GM10248 (cell line): Measurements from ENCODE around the gene HDAC4.

Experiments used
- CTCF ChIA-PET: fragments of 300-600 bp; sonication (Branson Sonifier 250); formaldehyde crosslinking; extraction: SDS; loops from one replicate; lab custom pipeline; 2021; ENCODE audit warnings: antibody characterized with exemption; lab: Yijun Ruan, JAX
- POLR2A ChIA-PET: fragments of 350-650 bp; sonication (Branson Sonifier 250); formaldehyde crosslinking; extraction: SDS; loops from one replicate; lab custom pipeline; 2020; ENCODE audit warnings: antibody characterized with exemption; lab: Yijun Ruan, JAX
- DNase-seq: peaks from one replicate; pipeline ENCODE4 v3.0.0; 2012; ENCODE audit errors: extremely low spot score
- CTCF ChIP-seq: IDR thresholded peaks from 2 replicates; pipeline ENCODE4 v1.5.1; 2012; ENCODE audit warnings: mild to moderate bottlenecking, low read depth; ENCODE audit errors: extremely low read depth, missing control alignments, control extremely low read depth

Gene HDAC4

GRCh38 chr2:239193925-239194677, 206.7 kb downstream of the HDAC4 start:
- DNase-seq: no peak
- ChIA-PET POLR2A (no interaction called here), CTCF (interaction anchor here (1.5 kb wide), 1 partner anchor 12 kb away, joined by 7 read pairs; no protein-coding TSS in a partner anchor)
- TF ChIP-seq CTCF: no peak

DNA sequence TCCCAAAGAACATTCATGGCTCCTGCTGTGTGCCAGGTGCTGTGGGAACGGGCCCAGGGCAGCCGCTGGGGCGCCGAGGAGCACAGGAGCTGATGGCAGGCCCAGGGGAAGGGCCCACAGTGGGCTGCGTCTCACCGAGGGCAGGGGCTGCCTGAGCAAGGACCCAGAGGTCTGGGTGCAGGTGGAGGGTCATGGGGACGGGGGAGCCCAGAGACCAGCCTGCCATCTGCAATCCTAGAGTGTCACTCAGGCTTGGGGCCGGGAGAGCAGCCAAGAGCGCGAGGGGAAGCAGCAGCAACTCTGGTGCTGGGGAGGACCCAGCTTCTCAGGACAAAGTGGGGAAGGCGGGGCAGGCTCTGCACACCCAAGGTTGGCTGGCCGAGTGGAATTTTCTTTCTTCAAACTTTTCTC, 207.4 kb downstream of the HDAC4 start:
- no peak for TF ChIP-seq CTCF
- ChIA-PET CTCF (interaction anchor here (1.2 to 1.5 kb wide), 2 partner anchors 10 to 11 kb away, joined by 3 to 7 read pairs; no protein-coding TSS in a partner anchor), POLR2A (no interaction called here)
- DNase-seq: no peak

- DNase-seq: no peak
- ChIA-PET CTCF (interaction anchor here (1.2 kb wide), 1 partner anchor 11 kb away, joined by 3 read pairs; no protein-coding TSS in a partner anchor), POLR2A (no interaction called here)
- TF ChIP-seq CTCF: no peak
Observed at GRCh38 chr2:239192975-239193374, 207.8 kb downstream of the HDAC4 start.

DNA sequence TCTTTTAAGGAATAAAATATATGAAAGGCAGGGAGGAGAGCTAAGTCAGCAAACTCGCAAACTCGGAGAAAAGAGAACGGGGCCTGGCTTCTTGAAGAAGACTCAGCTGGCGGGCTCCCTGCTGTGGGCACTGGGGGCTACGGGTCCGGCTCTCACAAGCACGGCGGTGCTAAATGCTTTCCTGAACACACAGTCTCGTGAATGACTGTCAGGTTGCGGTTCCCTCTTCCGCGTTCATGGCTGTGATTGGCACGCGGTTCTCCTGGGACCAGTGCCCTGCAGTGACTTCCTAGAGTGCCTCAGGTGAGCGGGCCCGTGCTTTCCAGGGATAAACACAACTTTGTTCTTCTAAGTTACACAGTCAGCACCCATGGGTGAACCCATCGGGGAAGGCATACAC, 208.4 kb downstream of the HDAC4 start:
- ChIA-PET POLR2A (no interaction called here), CTCF (interaction anchor here (1.2 kb wide), 1 partner anchor 11 kb away, joined by 3 read pairs; no protein-coding TSS in a partner anchor)
- no peak for DNase-seq
- no peak for TF ChIP-seq CTCF

- ChIA-PET CTCF (interaction anchor here (1.3 kb wide), 1 partner anchor 22 kb away, joined by 3 read pairs; no protein-coding TSS in a partner anchor), POLR2A (no interaction called here)
- no peak for DNase-seq
- TF ChIP-seq CTCF: no peak
Observed at GRCh38 chr2:239190921-239191885, 209.6 kb downstream of the HDAC4 start.

GRCh38 chr2:239190361-239190760, 210.5 kb downstream of the HDAC4 start:
- CTCF ChIA-PET: interaction anchor here (1.3 kb wide), 1 partner anchor 23 kb away, joined by 3 read pairs; no protein-coding TSS in a partner anchor
- POLR2A ChIA-PET: no interaction called here
- DNase-seq: no peak
- no peak for TF ChIP-seq CTCF
